ENCODE measurements around the gene MLIP. TPM values are rescaled to one million over a fixed set of nuclear protein-coding genes. Genes with fewer than 3 reads are reported as not detected.

MLIP gene
- total and polyA plus RNA-seq, 2 donors: 0.98 to 4.4 TPM

GRCh38 chr6:54264581-54265272, 153.5 kb downstream of the MLIP start:
- Histone ChIP-seq H3K4me3 (ENCODE audit: low read depth, low read length) (no peak overlapping the region), H3K27ac (ENCODE audit: low read depth) (no peak overlapping the region), H3K4me1 (ENCODE audit: insufficient read depth) (no peaks in the 10 kb centered on the region), H3K36me3 (ENCODE audit: insufficient read depth) (no peaks in the 10 kb centered on the region)
- DNase-seq (ENCODE audit: extremely low spot score): no peak
- 98% methylated on average over 4 of the region's 4 CpGs for WGBS

- no peak for DNase-seq (ENCODE audit: extremely low spot score)
- WGBS: 76% methylated on average over 5 of the region's 5 CpGs
- Histone ChIP-seq H3K27ac (ENCODE audit: low read depth) (no peak overlapping the region), H3K36me3 (ENCODE audit: insufficient read depth) (no peaks in the 10 kb centered on the region), H3K4me1 (ENCODE audit: insufficient read depth) (no peaks in the 10 kb centered on the region), H3K4me3 (ENCODE audit: low read depth, low read length) (no peak overlapping the region)
Measured at GRCh38 chr6:54266400-54266923, 155.2 kb downstream of the MLIP start.

GRCh38 chr6:54267798-54268197, 156.6 kb downstream of the MLIP start:
- Histone ChIP-seq H3K36me3 (ENCODE audit: insufficient read depth) (no peaks in the 10 kb centered on the region), H3K4me1 (ENCODE audit: insufficient read depth) (no peaks in the 10 kb centered on the region), H3K4me3 (ENCODE audit: low read depth, low read length) (no peak overlapping the region), H3K27ac (ENCODE audit: low read depth) (no peak overlapping the region)
- no peak for DNase-seq (ENCODE audit: extremely low spot score)
- WGBS: 73% methylated on average over 2 of the region's 2 CpGs

DNA sequence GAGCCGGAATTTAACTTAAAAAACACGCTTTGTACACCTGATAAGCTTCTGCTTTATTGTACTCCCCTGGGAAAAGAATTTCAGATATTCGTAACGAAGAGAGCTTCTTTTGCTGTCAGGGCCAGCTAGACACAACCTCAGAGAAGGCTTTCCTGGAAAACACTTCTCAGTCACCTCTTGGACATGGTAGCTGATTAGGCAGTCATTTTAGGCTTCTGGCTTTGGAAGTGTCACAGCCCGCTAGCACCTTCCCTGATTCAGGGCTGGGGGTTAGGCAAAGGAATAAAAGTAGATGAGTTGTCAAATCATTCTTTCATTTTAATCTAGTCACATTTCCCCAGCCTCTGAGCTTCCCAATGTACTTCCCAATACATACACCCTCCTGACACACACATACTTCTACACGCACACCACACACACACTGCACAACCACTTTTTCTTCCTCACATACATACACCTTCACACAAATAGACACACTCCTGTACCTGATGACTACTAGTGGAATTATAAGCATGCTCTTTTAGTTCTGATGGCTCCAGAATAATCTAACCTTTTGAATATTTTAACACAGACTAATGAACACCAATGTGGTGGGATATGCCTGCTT, 162.1 kb downstream of the MLIP start:
- 93% methylated on average over 6 of the region's 6 CpGs for WGBS
- no peak overlapping the region for H3K4me3 ChIP-seq (ENCODE audit: low read depth, low read length)
- H3K4me1 ChIP-seq (ENCODE audit: insufficient read depth): no peaks in the 10 kb centered on the region
- no peaks in the 10 kb centered on the region for H3K36me3 ChIP-seq (ENCODE audit: insufficient read depth)
- no peak overlapping the region for H3K27ac ChIP-seq (ENCODE audit: low read depth)
- no peak for DNase-seq (ENCODE audit: extremely low spot score)

- H3K4me1 ChIP-seq (ENCODE audit: insufficient read depth): no peaks in the 10 kb centered on the region
- H3K36me3 ChIP-seq (ENCODE audit: insufficient read depth): no peaks in the 10 kb centered on the region
- no peak overlapping the region for H3K4me3 ChIP-seq (ENCODE audit: low read depth, low read length)
- H3K27ac ChIP-seq (ENCODE audit: low read depth): no peak overlapping the region
- no peak for DNase-seq (ENCODE audit: extremely low spot score)
Measured at GRCh38 chr6:54274383-54274782, 163.1 kb downstream of the MLIP start.

DNA sequence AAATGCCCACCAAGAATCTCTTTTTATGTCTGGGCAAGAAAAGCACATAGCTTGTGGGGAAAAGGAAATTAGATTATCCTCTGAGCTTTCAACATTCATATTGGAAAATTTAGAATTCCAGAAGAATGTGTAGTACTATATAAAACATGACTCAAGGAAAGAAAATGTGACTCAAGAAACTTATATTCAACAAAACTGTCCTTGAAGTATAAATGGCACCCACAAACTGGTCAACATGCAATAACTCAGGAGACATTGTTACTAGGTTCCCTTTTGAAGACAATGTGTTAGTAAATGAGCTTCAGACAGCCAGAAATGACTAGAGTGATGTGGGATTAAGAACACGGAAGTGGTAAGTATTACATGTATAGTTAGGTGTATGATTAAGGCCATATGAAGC, 170.9 kb downstream of the MLIP start:
- WGBS: 65% methylated on average over 1 of the region's 1 CpG
- Histone ChIP-seq H3K36me3 (ENCODE audit: insufficient read depth) (no peaks in the 10 kb centered on the region), H3K4me3 (ENCODE audit: low read depth, low read length) (no peak overlapping the region), H3K27ac (ENCODE audit: low read depth) (no peak overlapping the region), H3K4me1 (ENCODE audit: insufficient read depth) (no peaks in the 10 kb centered on the region)
- DNase-seq (ENCODE audit: extremely low spot score): no peak

DNA sequence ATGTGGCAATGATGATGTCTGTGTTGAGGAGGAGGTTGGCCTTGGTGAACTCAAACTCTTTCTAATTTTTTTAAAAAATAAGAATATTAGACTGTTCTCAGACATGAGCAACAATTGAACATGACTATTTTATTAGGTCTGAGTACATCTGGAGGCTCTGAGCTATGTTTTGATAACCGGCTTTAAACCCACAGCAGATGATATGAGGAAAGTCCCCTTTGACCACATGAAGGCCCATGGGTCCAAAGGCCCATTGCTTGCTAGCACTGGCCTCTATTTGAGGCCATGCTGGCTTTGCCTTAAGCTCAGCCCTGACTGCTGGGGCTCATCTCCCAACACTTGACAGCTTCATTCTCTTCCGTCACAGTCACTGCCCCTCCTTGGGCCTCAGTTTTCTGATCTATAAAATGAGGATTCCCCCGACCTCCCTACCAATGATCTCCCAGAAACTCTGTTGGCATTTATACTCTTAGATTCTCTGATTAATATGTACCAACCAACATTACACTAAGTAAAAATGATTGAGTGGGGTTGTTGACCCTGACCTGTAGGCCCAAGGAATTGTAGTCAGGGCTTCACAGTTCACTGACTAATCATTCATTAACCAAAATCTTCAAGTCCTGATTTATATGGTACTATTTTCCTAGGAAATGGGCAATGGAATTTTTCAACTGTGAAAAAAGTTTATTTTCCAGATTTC, 173.1 kb downstream of the MLIP start:
- DNase-seq (ENCODE audit: extremely low spot score): no peak
- Histone ChIP-seq H3K4me1 (ENCODE audit: insufficient read depth) (no peaks in the 10 kb centered on the region), H3K36me3 (ENCODE audit: insufficient read depth) (no peaks in the 10 kb centered on the region), H3K4me3 (ENCODE audit: low read depth, low read length) (no peak overlapping the region), H3K27ac (ENCODE audit: low read depth) (no peak overlapping the region)
- WGBS: 81% methylated on average over 3 of the region's 3 CpGs

- DNase-seq (ENCODE audit: extremely low spot score): no peak
- Histone ChIP-seq H3K4me3 (ENCODE audit: low read depth, low read length) (no peak overlapping the region), H3K36me3 (ENCODE audit: insufficient read depth) (no peaks in the 10 kb centered on the region), H3K4me1 (ENCODE audit: insufficient read depth) (no peaks in the 10 kb centered on the region), H3K27ac (ENCODE audit: low read depth) (no peak overlapping the region)
- WGBS: 83% methylated on average over 3 of the region's 3 CpGs
Measured at GRCh38 chr6:54285595-54285994, 174.4 kb downstream of the MLIP start.

DNA sequence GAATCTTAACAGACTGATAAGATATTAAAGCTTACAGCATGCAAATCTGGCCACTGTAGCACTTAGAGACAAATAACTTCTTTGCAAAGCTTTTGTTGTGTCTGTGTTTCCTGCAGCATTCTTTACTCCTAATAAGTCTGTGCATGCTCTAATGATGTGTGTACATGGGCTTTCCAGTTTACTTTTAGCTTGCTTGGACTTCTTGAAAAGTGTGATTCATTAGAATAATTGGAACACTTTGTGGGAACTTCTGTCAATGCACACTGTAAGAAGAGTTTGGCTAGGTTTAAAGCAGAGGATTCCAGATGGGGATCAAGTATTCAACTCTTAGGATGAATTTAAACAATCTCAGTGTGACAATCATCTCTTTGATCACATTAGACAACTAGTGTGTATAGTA, 174.9 kb downstream of the MLIP start:
- H3K36me3 ChIP-seq (ENCODE audit: insufficient read depth): no peaks in the 10 kb centered on the region
- H3K4me3 ChIP-seq (ENCODE audit: low read depth, low read length): no peak overlapping the region
- no peak for DNase-seq (ENCODE audit: extremely low spot score)
- H3K27ac ChIP-seq (ENCODE audit: low read depth): no peak overlapping the region
- H3K4me1 ChIP-seq (ENCODE audit: insufficient read depth): no peaks in the 10 kb centered on the region

- no peaks in the 10 kb centered on the region for H3K36me3 ChIP-seq (ENCODE audit: insufficient read depth)
- no peak overlapping the region for H3K4me3 ChIP-seq (ENCODE audit: low read depth, low read length)
- H3K4me1 ChIP-seq (ENCODE audit: insufficient read depth): no peaks in the 10 kb centered on the region
- WGBS: 92% methylated on average over 2 of the region's 2 CpGs
- DNase-seq (ENCODE audit: extremely low spot score): no peak
- no peak overlapping the region for H3K27ac ChIP-seq (ENCODE audit: low read depth)
Measured at GRCh38 chr6:54288474-54288873, 177.2 kb downstream of the MLIP start.

GRCh38 chr6:54289426-54289825, 178.2 kb downstream of the MLIP start:
- DNase-seq (ENCODE audit: extremely low spot score): no peak
- no peaks in the 10 kb centered on the region for H3K36me3 ChIP-seq (ENCODE audit: insufficient read depth)
- no peak overlapping the region for H3K4me3 ChIP-seq (ENCODE audit: low read depth, low read length)
- no peaks in the 10 kb centered on the region for H3K4me1 ChIP-seq (ENCODE audit: insufficient read depth)
- no peak overlapping the region for H3K27ac ChIP-seq (ENCODE audit: low read depth)
- WGBS: 77% methylated on average over 4 of the region's 4 CpGs

GRCh38 chr6:54291146-54291545, 179.9 kb downstream of the MLIP start:
- no peak for DNase-seq (ENCODE audit: extremely low spot score)
- Histone ChIP-seq H3K4me3 (ENCODE audit: low read depth, low read length) (no peak overlapping the region), H3K36me3 (ENCODE audit: insufficient read depth) (no peaks in the 10 kb centered on the region), H3K27ac (ENCODE audit: low read depth) (no peak overlapping the region), H3K4me1 (ENCODE audit: insufficient read depth) (no peaks in the 10 kb centered on the region)
- WGBS: 60% methylated on average over 2 of the region's 2 CpGs

GRCh38 chr6:54291738-54292137, 180.5 kb downstream of the MLIP start:
- WGBS: 78% methylated on average over 2 of the region's 2 CpGs

DNA sequence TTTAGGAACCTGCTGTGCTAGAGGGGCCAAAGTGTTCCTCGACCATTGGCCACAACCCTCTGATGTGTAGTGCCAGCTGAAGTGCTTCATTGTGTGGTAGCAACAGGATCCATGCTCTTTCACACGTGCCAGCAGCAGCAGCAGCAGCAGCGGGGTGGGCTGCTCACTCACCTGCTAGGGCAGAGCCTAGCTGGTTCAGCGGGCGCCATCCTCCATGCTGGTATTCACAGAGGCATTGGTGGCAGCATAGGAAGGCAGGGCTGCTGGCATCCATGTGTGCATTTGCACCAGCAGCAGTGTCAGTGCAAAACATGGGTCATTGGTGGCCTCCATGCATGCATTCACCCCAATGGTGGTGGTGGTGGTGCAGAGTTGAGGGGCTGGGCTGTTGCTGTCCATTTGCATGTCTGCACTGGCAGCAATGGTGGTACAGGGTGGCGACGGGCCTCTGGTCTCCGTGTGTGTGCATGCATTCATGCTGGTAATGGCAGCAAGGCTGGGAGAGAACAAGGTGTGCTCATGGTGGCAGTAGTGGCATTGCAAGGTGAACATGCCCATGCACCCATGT, 183.8 kb downstream of the MLIP start:
- no peak overlapping the region for H3K4me3 ChIP-seq (ENCODE audit: low read depth, low read length)
- no peaks in the 10 kb centered on the region for H3K36me3 ChIP-seq (ENCODE audit: insufficient read depth)
- no peaks in the 10 kb centered on the region for H3K4me1 ChIP-seq (ENCODE audit: insufficient read depth)
- H3K27ac ChIP-seq (ENCODE audit: low read depth): no peak overlapping the region
- DNase-seq (ENCODE audit: extremely low spot score): no peak
- 89% methylated on average over 8 of the region's 8 CpGs for WGBS

More at GRCh38 chr6:54291738-54292137, 180.5 kb downstream of the MLIP start:
- no peak for DNase-seq (ENCODE audit: extremely low spot score)
- Histone ChIP-seq H3K36me3 (ENCODE audit: insufficient read depth) (no peaks in the 10 kb centered on the region), H3K27ac (ENCODE audit: low read depth) (no peak overlapping the region), H3K4me1 (ENCODE audit: insufficient read depth) (no peaks in the 10 kb centered on the region), H3K4me3 (ENCODE audit: low read depth, low read length) (no peak overlapping the region)
